Measurements from ENCODE around the gene OR8J1. TPM values are rescaled to one million over a fixed set of nuclear protein-coding genes. Genes with fewer than 3 reads are reported as not detected.

The OR8J1 gene, protein sequence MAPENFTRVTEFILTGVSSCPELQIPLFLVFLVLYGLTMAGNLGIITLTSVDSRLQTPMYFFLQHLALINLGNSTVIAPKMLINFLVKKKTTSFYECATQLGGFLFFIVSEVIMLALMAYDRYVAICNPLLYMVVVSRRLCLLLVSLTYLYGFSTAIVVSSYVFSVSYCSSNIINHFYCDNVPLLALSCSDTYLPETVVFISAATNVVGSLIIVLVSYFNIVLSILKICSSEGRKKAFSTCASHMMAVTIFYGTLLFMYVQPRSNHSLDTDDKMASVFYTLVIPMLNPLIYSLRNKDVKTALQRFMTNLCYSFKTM
- total RNA-seq (2021; ENCODE audit: unreplicated experiment) (not detected), Bru-seq, nascent RNA (not detected), BruChase-seq, experiment 1, labeled RNA remaining after a 6-hour chase (not detected), BruChase-seq, experiment 2, labeled RNA remaining after a 2-hour chase (not detected)
- not detected in 2 replicates for polyA plus RNA-seq (2012)
- long read RNA-seq = 0 reads

DNA sequence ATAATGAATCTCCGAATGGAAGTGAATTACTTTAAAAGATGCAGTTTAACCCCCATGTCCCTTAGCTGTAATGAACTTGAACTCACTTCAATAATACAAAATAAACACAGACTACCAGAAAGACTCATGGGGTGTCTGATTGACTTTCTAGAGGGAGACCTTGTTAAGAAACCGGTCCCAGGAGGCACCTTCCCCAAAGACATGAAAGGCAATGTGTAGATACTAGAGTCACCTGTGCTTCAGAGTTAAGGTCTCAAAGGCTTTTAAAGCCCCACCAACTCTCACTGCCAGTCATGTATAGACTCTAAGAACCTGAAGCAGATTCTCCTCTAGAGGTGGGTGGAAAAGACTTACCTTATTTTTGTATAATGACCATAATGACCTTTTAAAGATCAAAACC is at the start of gene OR8J1:
Gene OR8J1, plus strand, starts transcription at position 301 of the 400 bp plus-strand sequence. CDS start 5,956 bp downstream, outside the sequence.
- POLR2A ChIA-PET = no interaction called here
- ATAC-seq = no peak
- Histone ChIP-seq H4K20me1 (ENCODE audit: insufficient read depth) (no peaks in the 10 kb centered on the region), H3K27me3 (ENCODE audit: insufficient read depth, low read length) (no peaks in the 10 kb centered on the region), H3K4me3 (replicated peaks in 1 of 2; ENCODE audit: low read depth in 1 of 2, low read length in 2 of 2) (no peak within 1 kb of the TSS), H3K9me3 (ENCODE audit: control insufficient read depth in 1 of 2, insufficient read depth in 1 of 2, low read depth in 1 of 2, low read length in 2 of 2) (peaks cover 0 to 11% of the 10 kb centered on the region in 2 experiments; a peak in 1 of 4 replicates), H3K27ac (ENCODE audit: low read depth, low read length) (no peak within 1 kb of the TSS), H3K9me2 (ENCODE audit: insufficient read depth) (no peaks in the 10 kb centered on the region), H2AFZ (ENCODE audit: low read depth, low read length, poor library complexity, severe bottlenecking) (no peak within 1 kb of the TSS), H3K4me1 (ENCODE audit: control insufficient read depth in 1 of 2, insufficient read depth in 2 of 2, low read length in 2 of 2) (no peaks in the 10 kb centered on the region), H3K36me3 (ENCODE audit: control insufficient read depth in 1 of 2, insufficient read depth in 2 of 2, low read length in 2 of 2) (no peaks in the 10 kb centered on the region), H3K9ac (ENCODE audit: low read length) (no peak within 1 kb of the TSS), H3K4me2 (ENCODE audit: low read length) (no peak within 1 kb of the TSS), H3K79me2 (ENCODE audit: insufficient read depth, low read length) (no peaks in the 10 kb centered on the region)
- intact Hi-C loops (cut with micrococcal nuclease) = no loop called here
- RAD21 ChIA-PET (ENCODE audit: low non-redundant PET in 1 of 2, low total read pairs in 2 of 2, uncharacterized antibody in 2 of 2, unreplicated experiment in 2 of 2) = no interaction called here
- no peak for DNase-seq (ENCODE audit: low read depth, low spot score)
- BruUV-seq (replicated peaks) = no TSS peak
- CTCF ChIA-PET = no interaction called here
- TF ChIP-seq JUND (IDR thresholded peaks at IDR 0.05) (no peak), FOSL1 (IDR thresholded peaks at IDR 0.05; ENCODE audit: low read depth) (no peak), CEBPB (IDR thresholded peaks at IDR 0.05; ENCODE audit: low read depth) (no peak), EGR1 (IDR thresholded peaks at IDR 0.05; ENCODE audit: low read depth) (no peak), POLR2AphosphoS5 (IDR thresholded peaks at IDR 0.05; ENCODE audit: low read depth, low read length) (no peak), MAX (IDR thresholded peaks at IDR 0.05) (no peak), EZH2 (IDR thresholded peaks at IDR 0.05) (no peak), YY1 (IDR thresholded peaks at IDR 0.05; ENCODE audit: extremely low read depth, insufficient replicate concordance, low read depth, low read length) (no peak), RAD21 (IDR thresholded peaks at IDR 0.05; ENCODE audit: low read depth) (no peak)
- TF ChIP-seq, protein P1, sequence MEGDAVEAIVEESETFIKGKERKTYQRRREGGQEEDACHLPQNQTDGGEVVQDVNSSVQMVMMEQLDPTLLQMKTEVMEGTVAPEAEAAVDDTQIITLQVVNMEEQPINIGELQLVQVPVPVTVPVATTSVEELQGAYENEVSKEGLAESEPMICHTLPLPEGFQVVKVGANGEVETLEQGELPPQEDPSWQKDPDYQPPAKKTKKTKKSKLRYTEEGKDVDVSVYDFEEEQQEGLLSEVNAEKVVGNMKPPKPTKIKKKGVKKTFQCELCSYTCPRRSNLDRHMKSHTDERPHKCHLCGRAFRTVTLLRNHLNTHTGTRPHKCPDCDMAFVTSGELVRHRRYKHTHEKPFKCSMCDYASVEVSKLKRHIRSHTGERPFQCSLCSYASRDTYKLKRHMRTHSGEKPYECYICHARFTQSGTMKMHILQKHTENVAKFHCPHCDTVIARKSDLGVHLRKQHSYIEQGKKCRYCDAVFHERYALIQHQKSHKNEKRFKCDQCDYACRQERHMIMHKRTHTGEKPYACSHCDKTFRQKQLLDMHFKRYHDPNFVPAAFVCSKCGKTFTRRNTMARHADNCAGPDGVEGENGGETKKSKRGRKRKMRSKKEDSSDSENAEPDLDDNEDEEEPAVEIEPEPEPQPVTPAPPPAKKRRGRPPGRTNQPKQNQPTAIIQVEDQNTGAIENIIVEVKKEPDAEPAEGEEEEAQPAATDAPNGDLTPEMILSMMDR (IDR thresholded peaks at IDR 0.05 in 2 of 3, conservative IDR thresholded peaks at IDR 0.05 in 1 of 3; ENCODE audit: borderline replicate concordance in 1 of 3, insufficient read depth in 1 of 3, low read depth in 2 of 3, low read length in 2 of 3) = no peak
- TF ChIP-seq, protein P2, sequence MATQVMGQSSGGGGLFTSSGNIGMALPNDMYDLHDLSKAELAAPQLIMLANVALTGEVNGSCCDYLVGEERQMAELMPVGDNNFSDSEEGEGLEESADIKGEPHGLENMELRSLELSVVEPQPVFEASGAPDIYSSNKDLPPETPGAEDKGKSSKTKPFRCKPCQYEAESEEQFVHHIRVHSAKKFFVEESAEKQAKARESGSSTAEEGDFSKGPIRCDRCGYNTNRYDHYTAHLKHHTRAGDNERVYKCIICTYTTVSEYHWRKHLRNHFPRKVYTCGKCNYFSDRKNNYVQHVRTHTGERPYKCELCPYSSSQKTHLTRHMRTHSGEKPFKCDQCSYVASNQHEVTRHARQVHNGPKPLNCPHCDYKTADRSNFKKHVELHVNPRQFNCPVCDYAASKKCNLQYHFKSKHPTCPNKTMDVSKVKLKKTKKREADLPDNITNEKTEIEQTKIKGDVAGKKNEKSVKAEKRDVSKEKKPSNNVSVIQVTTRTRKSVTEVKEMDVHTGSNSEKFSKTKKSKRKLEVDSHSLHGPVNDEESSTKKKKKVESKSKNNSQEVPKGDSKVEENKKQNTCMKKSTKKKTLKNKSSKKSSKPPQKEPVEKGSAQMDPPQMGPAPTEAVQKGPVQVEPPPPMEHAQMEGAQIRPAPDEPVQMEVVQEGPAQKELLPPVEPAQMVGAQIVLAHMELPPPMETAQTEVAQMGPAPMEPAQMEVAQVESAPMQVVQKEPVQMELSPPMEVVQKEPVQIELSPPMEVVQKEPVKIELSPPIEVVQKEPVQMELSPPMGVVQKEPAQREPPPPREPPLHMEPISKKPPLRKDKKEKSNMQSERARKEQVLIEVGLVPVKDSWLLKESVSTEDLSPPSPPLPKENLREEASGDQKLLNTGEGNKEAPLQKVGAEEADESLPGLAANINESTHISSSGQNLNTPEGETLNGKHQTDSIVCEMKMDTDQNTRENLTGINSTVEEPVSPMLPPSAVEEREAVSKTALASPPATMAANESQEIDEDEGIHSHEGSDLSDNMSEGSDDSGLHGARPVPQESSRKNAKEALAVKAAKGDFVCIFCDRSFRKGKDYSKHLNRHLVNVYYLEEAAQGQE (IDR thresholded peaks at IDR 0.05; ENCODE audit: low read depth) = no peak

Data from HCT116 (cell line).